SJCRH30 (cell line): Measurements from ENCODE around the gene BAG5. TPM values are rescaled to one million over a fixed set of nuclear protein-coding genes. Genes with fewer than 3 reads are reported as not detected.
A peak's percentile ranks its signal among the peaks of the same experiment; 100 is the strongest.

Source experiments
- DNase-seq, 2 experiments: peaks; one replicate each; pipeline ENCODE4 v3.0.0-alpha.2; 2015 to 2020
- H3K27ac ChIP-seq: fragments of 250-450 bp; sonication (Bioruptor Pico); 2 replicates; pipeline ENCODE4 v1.5.1; 2020; ENCODE audit warnings: mild to moderate bottlenecking, moderate library complexity
- H3K27me3 ChIP-seq: fragments of 250-450 bp; sonication (Bioruptor Pico); 2 replicates; pipeline ENCODE4 v1.5.1; 2020; ENCODE audit warnings: mild to moderate bottlenecking, moderate library complexity
- H3K36me3 ChIP-seq: fragments of 250-450 bp; sonication (Bioruptor Pico); 2 replicates; pipeline ENCODE4 v1.5.1; 2020; ENCODE audit warnings: mild to moderate bottlenecking, moderate library complexity
- H3K4me1 ChIP-seq: fragments of 250-450 bp; sonication (Bioruptor Pico); 2 replicates; pipeline ENCODE4 v1.5.1; 2020; ENCODE audit warnings: mild to moderate bottlenecking, moderate library complexity
- H3K4me3 ChIP-seq: fragments of 250-450 bp; sonication (Bioruptor Pico); 2 replicates; pipeline ENCODE4 v1.5.1; 2020; ENCODE audit warnings: mild to moderate bottlenecking, moderate library complexity
- H3K9me3 ChIP-seq: fragments of 250-450 bp; sonication (Bioruptor Pico); replicated peaks from 2 replicates; pipeline ENCODE4 v1.5.1; 2020; ENCODE audit warnings: mild to moderate bottlenecking, moderate library complexity
- total RNA-seq: library from RNA; depleted of rRNA; stranded (reverse); fragments of >200 nt; shearing (Covaris generic); gene quantifications from 2 replicates; pipeline ENCODE4 v1.2.3, GENCODE V29; 2014

Gene BAG5
- total RNA-seq, 1 experiment from 2014 or later, result 45.9 TPM

DNA sequence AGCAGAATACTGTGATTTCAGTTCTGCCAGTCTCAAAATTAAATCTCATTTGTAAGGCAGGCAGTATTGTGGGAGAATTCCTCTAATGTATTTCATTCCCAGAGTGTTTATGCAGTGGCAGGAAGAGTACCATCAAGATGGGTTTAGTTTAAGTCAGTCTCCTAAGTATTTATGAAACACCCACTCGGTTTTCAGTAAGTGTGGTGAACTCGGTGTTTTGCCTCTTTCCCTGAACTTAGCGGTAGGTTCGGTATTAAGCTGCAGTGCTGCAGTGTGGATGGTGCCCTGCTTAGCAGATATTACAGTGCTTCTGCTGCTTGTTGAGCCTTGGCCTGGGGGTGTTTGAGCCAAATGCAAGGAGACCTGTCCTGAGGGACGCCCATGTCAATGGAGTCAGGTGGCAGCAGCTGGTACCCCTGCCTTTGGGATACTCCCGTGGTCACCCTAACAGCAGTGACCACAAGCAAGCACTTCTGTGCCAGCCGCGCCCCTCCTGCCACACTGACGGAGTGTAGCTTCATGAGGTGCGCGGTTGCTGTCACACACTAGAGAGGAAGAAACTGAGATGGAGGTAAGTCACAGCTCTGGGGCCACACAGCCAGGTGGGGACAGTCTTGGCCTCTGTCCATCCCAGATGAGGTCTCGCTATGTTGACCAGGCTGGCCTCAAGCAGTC, 16.1 kb upstream of the BAG5 start:
- H3K27ac ChIP-seq, result no peak overlapping the region
- no peak for DNase-seq
- no peaks in the 10 kb centered on the region for H3K27me3 ChIP-seq
- no peaks in the 10 kb centered on the region for H3K9me3 ChIP-seq
- peaks cover 25% of the 10 kb centered on the region for H3K36me3 ChIP-seq
- H3K4me1 ChIP-seq, result peaks cover 8% of the 10 kb centered on the region; the same call in 1 of the 2 replicates
- H3K4me3 ChIP-seq, result no peak overlapping the region

DNA sequence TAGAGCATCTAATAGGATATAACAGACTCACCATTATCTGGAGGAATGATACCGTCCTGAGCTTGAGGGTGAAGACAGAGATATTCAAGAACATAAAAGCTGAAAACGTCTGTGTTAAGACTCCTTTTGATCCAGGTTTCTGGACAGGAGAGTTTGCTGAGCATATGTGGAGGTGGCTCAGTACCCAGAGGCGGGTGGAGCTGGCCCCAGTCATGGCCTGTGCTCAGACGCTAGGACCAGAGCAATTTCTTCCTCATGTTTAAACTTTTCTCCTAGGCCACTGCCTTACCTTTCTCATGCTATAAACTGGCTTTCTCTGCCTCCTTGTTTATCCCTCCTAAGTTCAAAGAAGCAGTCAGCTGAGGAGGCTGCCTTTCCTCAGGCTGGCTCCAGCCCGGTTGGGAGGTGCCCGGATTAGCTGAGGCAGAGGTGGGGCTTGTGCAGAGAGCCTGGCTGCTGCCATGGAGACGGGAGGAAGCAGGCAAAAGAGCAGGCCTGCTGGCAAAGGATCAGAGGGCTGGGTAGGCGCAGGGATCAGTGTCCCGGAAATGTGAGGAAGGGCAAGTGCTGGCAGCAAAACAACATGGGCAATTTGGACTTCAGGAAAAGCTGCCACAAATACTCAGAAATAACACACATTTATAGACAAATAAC, 14.0 kb upstream of the BAG5 start:
- no peak overlapping the region for H3K27ac ChIP-seq
- H3K4me1 ChIP-seq, result peaks cover 8% of the 10 kb centered on the region; the same call in 1 of the 2 replicates
- H3K4me3 ChIP-seq, result no peak overlapping the region
- peak; percentile 89 to 90 for DNase-seq
- peaks cover 29% of the 10 kb centered on the region for H3K36me3 ChIP-seq
- no peaks in the 10 kb centered on the region for H3K9me3 ChIP-seq
- H3K27me3 ChIP-seq, result no peaks in the 10 kb centered on the region

DNA sequence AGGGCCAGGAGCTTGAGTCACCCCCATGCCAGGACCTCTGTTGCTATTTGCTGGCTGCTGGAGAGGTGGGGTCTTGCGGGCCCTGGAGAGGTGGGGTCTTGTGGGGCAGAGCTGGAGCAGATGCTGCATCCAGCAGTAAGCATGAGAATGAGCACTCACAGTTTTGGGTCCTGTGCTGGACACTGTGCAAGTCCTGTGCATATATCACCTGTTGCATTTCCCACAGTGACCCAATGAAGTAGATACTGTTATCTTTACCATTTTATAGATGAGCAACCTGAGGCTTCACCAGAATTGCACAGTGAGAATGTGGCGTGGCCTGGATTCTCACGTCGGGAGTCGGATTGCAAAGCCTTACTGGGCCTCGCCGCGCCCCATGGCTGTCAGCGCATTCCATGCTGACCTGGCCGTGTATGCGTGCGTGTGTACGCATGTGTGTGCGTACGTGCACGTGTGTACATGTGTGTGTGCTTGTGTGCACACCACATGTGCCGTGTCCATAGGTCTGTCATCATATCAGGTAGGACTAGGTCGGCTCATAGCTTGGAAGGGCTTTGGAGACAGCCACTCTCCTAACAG, 12.3 kb upstream of the BAG5 start:
- Histone ChIP-seq H3K4me1 (peaks cover 8% of the 10 kb centered on the region; the same call in 1 of the 2 replicates), H3K27ac (no peak overlapping the region)

GRCh38 chr14:103574104-103574503, 11.6 kb upstream of the BAG5 start:
- no peak overlapping the region for H3K27ac ChIP-seq
- no peaks in the 10 kb centered on the region for H3K27me3 ChIP-seq
- peaks cover 8% of the 10 kb centered on the region; the same call in 1 of the 2 replicates for H3K4me1 ChIP-seq
- DNase-seq, result no peak
- H3K4me3 ChIP-seq, result no peak overlapping the region
- H3K9me3 ChIP-seq, result no peaks in the 10 kb centered on the region
- H3K36me3 ChIP-seq, result peaks cover 24% of the 10 kb centered on the region

More for the DNA sequence above, 12.3 kb upstream of the BAG5 start:
- Histone ChIP-seq H3K36me3 (peaks cover 28% of the 10 kb centered on the region), H3K9me3 (no peaks in the 10 kb centered on the region), H3K27me3 (no peaks in the 10 kb centered on the region), H3K4me3 (no peak overlapping the region)
- no peak for DNase-seq

DNA sequence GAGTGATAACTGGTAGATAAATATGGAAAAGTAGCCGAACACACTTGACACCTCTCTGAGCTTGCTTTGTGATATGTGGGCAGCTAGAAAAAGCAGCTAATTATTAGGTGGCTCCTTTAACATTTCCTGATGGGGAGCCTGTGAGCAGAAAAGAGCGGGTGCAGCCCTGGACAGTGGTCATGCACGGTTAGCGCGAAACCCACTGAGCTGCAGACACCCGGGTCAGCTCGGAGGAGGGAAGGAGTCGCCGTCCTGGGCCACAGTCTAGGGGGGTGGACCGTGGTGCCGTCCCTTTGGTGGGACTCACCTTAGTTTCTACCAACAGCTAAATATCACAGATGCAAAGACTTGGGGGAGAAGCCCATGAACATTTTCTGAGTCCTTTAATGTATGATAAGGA, 7.0 kb upstream of the BAG5 start:
- DNase-seq, result no peak
- Histone ChIP-seq H3K27me3 (no peaks in the 10 kb centered on the region), H3K27ac (no peak overlapping the region), H3K9me3 (no peaks in the 10 kb centered on the region), H3K4me3 (no peak overlapping the region), H3K36me3 (peaks cover 12% of the 10 kb centered on the region), H3K4me1 (no peaks in the 10 kb centered on the region)

DNA sequence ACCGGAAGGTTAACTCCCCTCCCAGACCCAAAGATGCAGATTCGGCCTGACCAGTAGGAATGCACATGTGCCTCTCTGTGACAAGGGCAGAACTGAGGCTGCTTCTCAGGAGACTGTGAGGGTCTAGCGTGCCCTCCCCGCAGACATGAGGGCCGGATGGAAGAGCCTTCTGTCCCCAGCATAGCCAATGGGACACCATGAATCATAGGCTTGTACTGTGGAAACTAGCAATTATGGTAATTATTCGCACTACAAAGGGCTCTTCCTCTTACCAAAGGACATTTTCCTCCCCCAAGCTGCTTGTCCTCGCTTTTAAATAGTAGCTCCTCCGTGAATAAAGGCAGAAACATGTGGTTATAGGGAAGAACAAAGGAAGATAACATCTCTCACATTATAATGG, 6.5 kb upstream of the BAG5 start:
- no peak for DNase-seq
- peaks cover 12% of the 10 kb centered on the region for H3K36me3 ChIP-seq

DNA sequence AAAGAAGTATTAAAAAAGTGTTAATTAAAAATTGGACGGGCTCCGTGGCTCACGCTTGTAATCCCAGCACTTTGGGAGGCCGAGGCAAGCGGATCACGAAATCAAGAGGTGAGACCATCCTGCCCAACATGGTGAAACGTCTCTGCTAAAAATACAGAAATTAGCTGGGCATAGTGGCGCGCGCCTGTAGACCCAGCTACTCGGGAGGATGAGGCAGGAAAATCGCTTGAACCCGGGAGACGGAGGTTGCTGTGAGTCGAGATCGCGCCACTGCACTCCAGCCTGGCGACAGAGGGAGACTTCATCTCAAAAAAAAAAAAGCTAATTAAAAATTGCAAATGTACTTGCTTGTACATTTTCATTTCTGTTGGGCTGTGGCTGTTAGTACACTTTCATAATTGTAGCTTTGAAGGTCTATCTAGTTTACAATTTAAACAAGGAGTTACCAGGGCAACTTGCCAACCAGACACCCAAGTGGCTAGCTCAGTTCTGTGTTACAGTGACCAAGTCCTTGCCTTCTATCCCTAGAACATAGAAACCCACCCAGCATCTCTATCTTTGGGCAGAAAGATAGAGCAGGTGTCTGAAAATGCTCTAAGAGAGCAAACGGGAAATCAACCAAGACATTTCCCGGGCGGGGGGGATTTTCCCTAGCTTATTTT, 1.5 kb upstream of the BAG5 start:
- DNase-seq, result no peak
- Histone ChIP-seq H3K9me3 (no peaks in the 10 kb centered on the region), H3K36me3 (peaks cover 19% of the 10 kb centered on the region), H3K4me1 (peaks cover 4% of the 10 kb centered on the region), H3K27me3 (no peaks in the 10 kb centered on the region), H3K27ac (no peak overlapping the region), H3K4me3 (peak overlapping the region; percentile 94)

More for the DNA sequence above, 6.5 kb upstream of the BAG5 start:
- no peak overlapping the region for H3K27ac ChIP-seq
- no peak overlapping the region for H3K4me3 ChIP-seq
- H3K4me1 ChIP-seq, result no peaks in the 10 kb centered on the region
- no peaks in the 10 kb centered on the region for H3K27me3 ChIP-seq
- no peaks in the 10 kb centered on the region for H3K9me3 ChIP-seq

DNA sequence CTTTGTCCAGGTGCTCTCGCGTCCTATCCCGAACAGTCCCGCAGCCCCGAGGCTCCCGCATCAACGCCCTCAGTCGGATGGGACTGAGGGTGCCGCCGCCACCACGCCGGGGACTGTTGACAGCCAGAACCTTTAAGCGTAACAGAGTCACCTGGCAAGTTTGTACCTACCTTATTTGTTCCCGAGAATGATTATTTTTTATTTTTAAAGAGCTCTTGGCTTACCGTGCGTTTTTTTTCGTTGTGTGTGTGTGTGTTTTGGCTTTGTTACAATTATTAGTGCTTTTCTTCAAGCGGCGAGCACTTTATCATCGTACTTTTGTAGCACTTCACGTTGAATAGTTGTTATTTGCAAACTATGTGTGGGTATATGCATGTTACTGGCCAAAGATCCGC, 766 bp upstream of the BAG5 start:
- H3K4me1 ChIP-seq, result peaks cover 10% of the 10 kb centered on the region
- H3K9me3 ChIP-seq, result no peaks in the 10 kb centered on the region
- peak overlapping the region; percentile 94 for H3K4me3 ChIP-seq
- no peak for DNase-seq
- peaks cover 20% of the 10 kb centered on the region for H3K36me3 ChIP-seq
- peak overlapping the region; percentile 71; the same call in 1 of the 2 replicates for H3K27ac ChIP-seq
- no peaks in the 10 kb centered on the region for H3K27me3 ChIP-seq

- DNase-seq, result peak in 1 of 2 experiments; percentile 57
- H3K4me3 ChIP-seq, result peak overlapping the region; percentile 94
- no peaks in the 10 kb centered on the region for H3K9me3 ChIP-seq
These were observed 353 bp downstream of the BAG5 start for GRCh38 chr14:103562179-103562428.

DNA sequence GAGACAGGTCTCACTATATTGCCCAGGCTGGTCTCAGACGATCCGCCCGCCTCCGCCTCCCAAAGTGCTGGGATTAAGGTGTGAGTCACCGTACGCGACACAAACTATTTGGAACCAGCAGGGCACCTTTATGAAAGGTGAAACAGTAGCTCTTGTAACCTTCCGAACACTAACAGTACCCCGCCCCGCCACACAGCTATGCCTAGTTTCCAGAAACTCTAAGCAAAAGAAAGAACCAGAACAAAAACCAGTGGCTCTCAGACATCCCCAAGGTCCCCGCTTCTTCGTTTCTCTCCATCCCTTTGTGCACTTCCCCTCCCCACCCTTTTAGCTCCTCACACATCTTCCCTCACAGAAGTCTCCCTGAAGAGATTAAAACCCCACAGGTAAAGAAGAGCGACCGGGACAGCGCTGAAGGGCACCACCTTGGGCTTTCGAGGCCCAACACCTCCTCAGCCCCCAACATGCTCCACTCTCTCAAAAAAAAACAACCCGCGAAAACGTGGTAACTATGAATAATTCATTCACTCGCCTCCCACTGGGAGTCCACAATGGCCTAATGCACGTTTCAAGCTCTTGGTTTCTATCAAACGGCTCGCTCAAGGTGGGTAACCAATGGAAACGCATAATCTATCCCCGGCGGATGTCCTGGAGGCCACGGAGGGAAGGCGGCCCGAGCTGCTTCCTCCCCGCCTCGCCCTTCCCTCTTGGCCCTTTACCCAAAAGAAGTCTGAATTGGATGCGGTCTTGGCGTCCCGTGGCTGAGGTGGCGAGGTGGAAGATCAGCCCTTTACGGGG, 877 bp downstream of the BAG5 start:
- Histone ChIP-seq H3K4me1 (peaks cover 14% of the 10 kb centered on the region), H3K9me3 (no peaks in the 10 kb centered on the region), H3K36me3 (peaks cover 31% of the 10 kb centered on the region), H3K27ac (peak overlapping the region; percentile 71), H3K27me3 (no peaks in the 10 kb centered on the region), H3K4me3 (peak overlapping the region; percentile 94)
- DNase-seq, result peak; percentile 55 to 60

More at GRCh38 chr14:103562179-103562428, 353 bp downstream of the BAG5 start:
- peaks cover 14% of the 10 kb centered on the region for H3K4me1 ChIP-seq
- no peaks in the 10 kb centered on the region for H3K27me3 ChIP-seq
- peaks cover 29% of the 10 kb centered on the region for H3K36me3 ChIP-seq
- H3K27ac ChIP-seq, result peak overlapping the region; percentile 71

DNA sequence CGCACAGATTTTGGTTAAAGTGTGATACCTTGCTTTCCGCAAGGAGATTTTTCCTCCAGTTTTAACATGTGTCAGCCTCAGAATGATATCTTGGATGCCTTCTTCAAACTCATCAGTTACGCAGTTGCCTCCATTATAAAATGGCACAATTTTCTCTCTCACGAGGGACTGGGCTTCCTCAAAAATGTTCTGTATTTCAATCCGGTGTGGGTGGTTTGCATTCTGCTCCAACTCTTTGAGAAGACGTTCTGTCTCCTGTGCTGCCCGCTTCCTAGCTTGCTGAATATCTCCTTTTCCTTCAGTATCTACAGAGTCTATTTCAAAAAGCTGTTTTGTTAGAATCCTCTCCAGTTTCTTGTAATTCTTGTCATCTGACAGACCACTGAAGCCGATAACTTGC, 1.8 kb downstream of the BAG5 start:
- DNase-seq, result no peak
- peak overlapping the region; percentile 94 for H3K4me3 ChIP-seq
- peaks cover 14% of the 10 kb centered on the region for H3K4me1 ChIP-seq
- no peaks in the 10 kb centered on the region for H3K9me3 ChIP-seq
- H3K27me3 ChIP-seq, result no peaks in the 10 kb centered on the region
- no peak overlapping the region for H3K27ac ChIP-seq
- peaks cover 31% of the 10 kb centered on the region for H3K36me3 ChIP-seq

GRCh38 chr14:103559766-103560165, 2.7 kb downstream of the BAG5 start:
- Histone ChIP-seq H3K4me1 (peaks cover 14% of the 10 kb centered on the region), H3K4me3 (no peak overlapping the region), H3K36me3 (peaks cover 31% of the 10 kb centered on the region), H3K27me3 (no peaks in the 10 kb centered on the region), H3K27ac (no peak overlapping the region), H3K9me3 (no peaks in the 10 kb centered on the region)
- DNase-seq, result no peak

DNA sequence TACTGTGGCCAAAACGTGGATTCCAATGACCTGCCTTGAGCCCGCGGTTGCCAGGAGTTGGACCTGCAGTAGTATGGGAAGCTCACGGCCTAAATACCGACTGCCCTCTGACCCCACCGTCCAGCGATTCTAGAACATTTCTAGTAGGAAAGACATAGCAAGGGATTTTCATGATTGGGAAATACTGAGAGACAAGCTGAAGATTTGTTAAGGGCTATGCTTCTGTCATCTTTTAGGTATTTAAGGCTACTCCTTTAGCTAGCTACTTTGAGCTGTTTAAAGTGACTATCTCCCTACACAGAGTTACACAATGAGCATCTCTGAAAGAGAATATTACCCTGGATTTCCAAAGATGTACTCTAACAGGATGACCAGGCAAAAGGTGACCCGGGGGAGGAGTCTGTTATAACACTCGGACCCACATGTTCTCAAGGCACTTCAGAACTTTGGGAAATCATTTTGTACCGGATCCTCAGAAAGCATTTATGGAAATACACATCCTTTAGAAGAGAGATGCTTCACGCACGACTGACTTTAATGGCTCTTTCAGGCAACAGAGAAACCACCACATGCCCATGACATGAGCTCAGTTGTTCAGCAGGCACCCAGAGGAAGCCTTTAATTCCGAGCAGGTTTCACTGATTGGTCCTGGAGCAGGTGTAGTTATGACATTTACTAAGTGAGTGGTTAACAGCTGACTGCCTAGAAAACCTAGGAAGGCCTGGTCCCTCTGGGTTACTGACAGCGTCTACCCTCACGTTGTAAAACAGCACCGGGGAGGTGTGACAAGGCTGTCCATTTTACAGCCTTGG, 4.2 kb downstream of the BAG5 start:
- Histone ChIP-seq H3K4me1 (peaks cover 14% of the 10 kb centered on the region), H3K27ac (peak overlapping the region; percentile 58), H3K4me3 (no peak overlapping the region), H3K9me3 (no peaks in the 10 kb centered on the region), H3K36me3 (peaks cover 31% of the 10 kb centered on the region), H3K27me3 (no peaks in the 10 kb centered on the region)
- peak; percentile 59 to 67 for DNase-seq
